Psoas muscle (tissue), 8 donors: ENCODE data around the gene ZNF518A. TPM values are rescaled to one million over a fixed set of nuclear protein-coding genes. Genes with fewer than 3 reads are reported as not detected.

Experiments
- ATAC-seq, 4 donors: fragments of 200-7000 bp; cut with Tn5 transposase; one replicate each; pipeline ENCODE4 v1.9.1; 2020; ENCODE audit warnings: moderate library complexity in 3 of 4, mild to moderate bottlenecking in 2 of 4
- DNase-seq, 2 donors: peaks; one replicate each; pipeline ENCODE4 v3.0.0-alpha.2; 2020
- H3K27ac ChIP-seq: fragments of 200-600 bp; one replicate; pipeline ENCODE4 v1.8.0; 2022
- H3K27me3 ChIP-seq, 3 donors: fragments of 200-600 bp in 1 of 3; one replicate each; pipeline versions ENCODE4 v1.6.1 to v1.8.0; 2013 to 2022; ENCODE audit warnings: low read length in 2 of 3, mild to moderate bottlenecking in 2 of 3, moderate library complexity in 1 of 3; ENCODE audit not compliant: insufficient read depth in 3 of 3
- H3K36me3 ChIP-seq, 2 donors: fragments of 200-600 bp in 1 of 2; one replicate each; pipeline versions ENCODE4 v1.6.1 to v1.8.0; 2013 to 2022; ENCODE audit warnings: low read depth in 1 of 2, mild to moderate bottlenecking in 1 of 2, moderate library complexity in 1 of 2; ENCODE audit not compliant: insufficient read depth in 1 of 2
- H3K4me1 ChIP-seq: fragments of 200-600 bp; one replicate; pipeline ENCODE4 v1.8.0; 2022
- H3K4me3 ChIP-seq: fragments of 200-600 bp; one replicate; pipeline ENCODE4 v1.8.0; 2022; ENCODE audit warnings: mild to moderate bottlenecking
- H3K9me3 ChIP-seq: fragments of 200-600 bp; one replicate; pipeline ENCODE4 v1.8.0; 2022
- WGBS, 3 donors: extraction: QIAGEN DNeasy Blood & Tissue Kit; methylation state at CpG; one replicate each; pipeline versions ENCODE4 v1.1.6 to v1.1.7; 2013; 5-methylcytosine and 5-hydroxymethylcytosine counted together
- intact Hi-C, 2 donors: fragments of 100-400 bp; cut with DNase I; formaldehyde crosslinking; loops; one replicate each; pipeline versions ENCODE4 v1.11.0 to v1.14.2; 2022
- polyA plus RNA-seq, 3 donors: library from polyadenylated mRNA; stranded (reverse); fragments of 200-250 nt; gene quantifications; one replicate each; pipeline ENCODE4 v1.2.3, GENCODE V29; 2013
- total RNA-seq, 4 donors: library from RNA; stranded (reverse); fragmentation: NEBNext Ultra II Directional in 2 of 4; extraction: Animal tissue kit (Norgen Biotek cat#: 25700) in 2 of 4; gene quantifications; one replicate each; pipeline versions ENCODE4 v1.2.1 to v1.2.4, GENCODE V29; 2021 to 2023
- TF ChIP-seq, protein P1 (sequence below): fragments of 200-600 bp; IDR thresholded peaks from one replicate; pipeline ENCODE4 v1.8.0; 2022; ENCODE audit warnings: antibody characterized with exemption
- donor health status: healthy with polysubstance abuse.
- donor health status: DM: no; HTN: no; CAD: no; lungs with moderate emphysema.
- donor health status: Bipolar disorder and iron deficiency.
- donor health status: healthy.
- donor health status: DM: yes; HTN: yes; CAD: no.
- donor health status: DM: no; HTN: no; CAD: no.
- donor health status: DM: no; HTN: no; CAD: no.
- donor health status: DM: yes; HTN: yes; CAD: no.

Gene ZNF518A
- total and polyA plus RNA-seq, 7 donors, result 1.9 to 10.2 (median 7.4) TPM

GRCh38 chr10:96118604-96119450 lies 11.3 kb upstream of the ZNF518A start:
- Histone ChIP-seq H3K27ac (no peak overlapping the region), H3K4me3 (no peak overlapping the region), H3K9me3 (no peaks in the 10 kb centered on the region), H3K4me1 (no peaks in the 10 kb centered on the region), H3K27me3 (peaks cover 3 to 84% (median 8%) of the 10 kb centered on the region in 3 donors), H3K36me3 (no peaks in the 10 kb centered on the region)
- TF ChIP-seq, protein P1, sequence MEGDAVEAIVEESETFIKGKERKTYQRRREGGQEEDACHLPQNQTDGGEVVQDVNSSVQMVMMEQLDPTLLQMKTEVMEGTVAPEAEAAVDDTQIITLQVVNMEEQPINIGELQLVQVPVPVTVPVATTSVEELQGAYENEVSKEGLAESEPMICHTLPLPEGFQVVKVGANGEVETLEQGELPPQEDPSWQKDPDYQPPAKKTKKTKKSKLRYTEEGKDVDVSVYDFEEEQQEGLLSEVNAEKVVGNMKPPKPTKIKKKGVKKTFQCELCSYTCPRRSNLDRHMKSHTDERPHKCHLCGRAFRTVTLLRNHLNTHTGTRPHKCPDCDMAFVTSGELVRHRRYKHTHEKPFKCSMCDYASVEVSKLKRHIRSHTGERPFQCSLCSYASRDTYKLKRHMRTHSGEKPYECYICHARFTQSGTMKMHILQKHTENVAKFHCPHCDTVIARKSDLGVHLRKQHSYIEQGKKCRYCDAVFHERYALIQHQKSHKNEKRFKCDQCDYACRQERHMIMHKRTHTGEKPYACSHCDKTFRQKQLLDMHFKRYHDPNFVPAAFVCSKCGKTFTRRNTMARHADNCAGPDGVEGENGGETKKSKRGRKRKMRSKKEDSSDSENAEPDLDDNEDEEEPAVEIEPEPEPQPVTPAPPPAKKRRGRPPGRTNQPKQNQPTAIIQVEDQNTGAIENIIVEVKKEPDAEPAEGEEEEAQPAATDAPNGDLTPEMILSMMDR, result no peak
- ATAC-seq, result no peak
- intact Hi-C loops, result no loop called here
- no peak for DNase-seq
- WGBS, 3 donors, result 85 to 87% (median 86%) methylated on average over 21 of the region's 21 CpGs

GRCh38 chr10:96122824-96123223 lies 7.3 kb upstream of the ZNF518A start:
- Histone ChIP-seq H3K9me3 (no peaks in the 10 kb centered on the region), H3K4me3 (no peak overlapping the region), H3K27ac (no peak overlapping the region), H3K27me3 (peaks cover 10 to 88% (median 15%) of the 10 kb centered on the region in 3 donors), H3K4me1 (no peaks in the 10 kb centered on the region), H3K36me3 (no peaks in the 10 kb centered on the region)
- TF ChIP-seq, protein P1, result no peak
- DNase-seq, result no peak
- no peak for ATAC-seq
- intact Hi-C loops, result no loop called here

GRCh38 chr10:96124230-96125141 lies 5.6 kb upstream of the ZNF518A start:
- no peak overlapping the region for H3K27ac ChIP-seq
- ATAC-seq, result no peak

DNA sequence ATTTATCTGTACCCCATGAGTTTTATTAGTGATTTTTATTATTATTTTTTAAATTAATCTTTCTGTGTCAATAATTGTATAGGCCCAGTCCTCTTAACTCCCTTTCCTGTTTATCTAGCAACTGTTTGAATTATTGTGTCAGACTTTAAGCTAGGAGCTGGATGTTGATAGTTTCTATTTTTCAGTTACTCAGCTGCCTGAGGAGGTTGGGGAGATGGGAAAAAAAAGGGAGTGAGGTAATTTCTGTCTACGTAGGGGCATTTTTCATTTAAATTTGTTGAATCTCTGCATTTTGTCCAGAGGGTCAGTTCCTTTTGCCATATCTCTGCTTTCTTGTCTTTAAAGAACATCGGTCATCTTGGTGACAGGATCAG lies 5.0 kb upstream of the ZNF518A start:
- Histone ChIP-seq H3K27ac (no peak overlapping the region), H3K27me3 (peaks cover 7 to 87% (median 25%) of the 10 kb centered on the region in 3 donors), H3K36me3 (no peaks in the 10 kb centered on the region), H3K4me1 (no peaks in the 10 kb centered on the region), H3K9me3 (no peaks in the 10 kb centered on the region), H3K4me3 (no peak overlapping the region)
- intact Hi-C loops, result loop anchor here in 1 of 2 donors (5.0 kb wide), 1 partner anchor 108 kb away; no protein-coding TSS in a partner anchor
- WGBS, 3 donors, result 76 to 83% (median 82%) methylated on average over 2 of the region's 2 CpGs
- TF ChIP-seq, protein P1, result no peak
- DNase-seq, result no peak
- no peak for ATAC-seq

More at GRCh38 chr10:96124230-96125141, 5.6 kb upstream of the ZNF518A start:
- Histone ChIP-seq H3K9me3 (no peaks in the 10 kb centered on the region), H3K36me3 (no peaks in the 10 kb centered on the region), H3K4me3 (no peak overlapping the region), H3K27me3 (peaks cover 7 to 93% (median 25%) of the 10 kb centered on the region in 3 donors), H3K4me1 (no peaks in the 10 kb centered on the region)
- TF ChIP-seq, protein P1, result no peak
- intact Hi-C loops, result loop anchor here in 1 of 2 donors (5.0 kb wide), 1 partner anchor 107 kb away; no protein-coding TSS in a partner anchor
- WGBS, 3 donors, result 12 to 25% (median 22%) methylated on average over 4 of the region's 4 CpGs
- DNase-seq, result no peak
